Choroid plexus epithelial cell (primary cell): ENCODE data around the gene AOPEP.

ENCODE experiments used
- DNase-seq: peaks from one replicate; pipeline ENCODE4 v3.0.0-alpha.2; 2010; ENCODE audit warnings: low read depth
- H3K4me3 ChIP-seq: 2 replicates; pipeline ENCODE4 v1.5.1; 2011; ENCODE audit warnings: low read depth, mild to moderate bottlenecking, control low read depth, low read length, moderate library complexity
- CTCF ChIP-seq: conservative IDR thresholded peaks from 2 replicates; pipeline ENCODE4 v1.5.1; 2011; ENCODE audit warnings: low read depth, mild to moderate bottlenecking, control low read depth, inconsistent platforms, low read length, moderate library complexity

The AOPEP gene

GRCh38 chr9:94892675-94893074, 166.2 kb downstream of the AOPEP start:
- no peak for DNase-seq
- H3K4me3 ChIP-seq: no peak overlapping the region
- no peak for TF ChIP-seq CTCF

GRCh38 chr9:94894094-94894699, 167.7 kb downstream of the AOPEP start:
- no peak for TF ChIP-seq CTCF

DNA sequence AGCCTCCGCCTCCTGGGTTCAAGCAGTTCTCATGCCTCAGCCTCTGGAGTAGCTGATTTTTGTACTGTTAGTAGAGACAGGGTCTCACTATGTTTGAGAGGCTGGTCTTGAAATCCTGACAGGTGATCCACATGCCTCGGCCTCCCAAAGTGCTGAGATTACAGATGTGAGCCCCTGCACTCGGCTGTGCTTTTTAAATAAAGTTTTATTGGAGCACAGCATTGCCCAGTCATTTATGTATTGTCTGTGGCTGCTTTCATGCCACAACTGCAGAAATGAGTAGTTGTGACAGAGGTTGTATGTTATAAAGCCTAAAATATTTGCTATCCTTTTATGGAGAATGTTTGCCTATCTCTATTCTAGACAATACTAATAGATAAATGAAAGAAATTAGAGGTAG, 169.2 kb downstream of the AOPEP start:
- DNase-seq: no peak
- no peak overlapping the region for H3K4me3 ChIP-seq
- no peak for TF ChIP-seq CTCF

More at GRCh38 chr9:94894094-94894699, 167.7 kb downstream of the AOPEP start:
- no peak for DNase-seq
- H3K4me3 ChIP-seq: no peak overlapping the region

DNA sequence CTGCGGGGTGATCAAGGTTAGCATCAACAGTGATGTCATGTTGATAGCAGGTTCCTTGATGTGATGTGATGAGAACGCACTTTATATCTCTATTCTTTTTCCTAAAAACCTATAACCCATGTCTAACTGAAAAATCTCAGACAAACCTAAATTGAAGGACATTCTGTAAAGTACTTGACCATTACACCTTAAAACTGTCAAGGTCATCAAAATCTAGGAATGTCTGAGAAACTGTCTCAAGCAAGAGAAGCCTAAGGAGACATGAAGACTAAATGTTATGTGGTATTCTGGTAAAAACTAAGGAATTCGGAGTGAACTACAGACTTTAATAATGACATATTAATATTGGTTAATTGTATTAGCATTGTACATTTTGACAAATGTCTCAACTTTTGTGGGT, 170.0 kb downstream of the AOPEP start:
- no peak for DNase-seq
- H3K4me3 ChIP-seq: no peak overlapping the region
- TF ChIP-seq CTCF: no peak

- DNase-seq: no peak
- no peak overlapping the region for H3K4me3 ChIP-seq
- no peak for TF ChIP-seq CTCF
These were observed 173.1 kb downstream of the AOPEP start for GRCh38 chr9:94899464-94900221.

DNA sequence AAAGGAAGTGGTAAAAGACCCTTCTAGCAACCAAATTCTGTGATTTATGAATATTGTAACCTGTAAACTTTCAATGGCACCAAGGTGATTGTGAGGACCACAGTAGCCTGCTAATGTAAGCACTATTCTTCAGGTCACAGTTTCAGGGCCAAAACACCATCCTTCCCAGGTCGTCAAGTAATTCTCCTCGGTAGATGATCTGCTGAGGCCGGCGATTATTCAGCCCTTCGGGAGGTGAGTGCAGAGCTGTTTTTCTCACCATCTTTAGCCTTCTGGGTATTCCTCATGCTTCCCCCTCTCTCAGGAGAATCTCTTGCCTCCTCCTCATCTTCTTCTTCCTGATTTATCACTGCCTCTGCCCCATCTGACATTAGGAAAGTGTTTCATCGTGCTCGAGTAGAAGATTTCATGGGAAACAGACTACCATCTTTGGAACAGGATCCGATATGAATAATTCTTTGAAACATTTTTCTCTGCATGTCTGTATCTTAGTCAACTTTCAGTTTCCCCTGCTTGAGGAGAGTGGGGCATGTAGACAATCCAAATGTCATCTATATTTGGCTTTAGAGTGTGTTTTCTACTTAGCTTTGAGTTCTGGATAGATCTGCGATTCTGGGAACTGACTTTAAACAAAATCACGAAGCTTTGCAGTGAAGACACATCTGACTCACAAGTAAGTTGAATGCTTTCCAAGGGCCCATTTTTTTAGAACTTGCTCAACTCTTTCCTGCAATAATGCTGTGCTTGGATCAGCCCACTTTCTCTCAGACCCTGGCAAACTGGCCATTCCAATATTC, 173.9 kb downstream of the AOPEP start:
- peak; percentile 98 for DNase-seq
- H3K4me3 ChIP-seq: peak overlapping the region; percentile 19
- no peak for TF ChIP-seq CTCF

DNA sequence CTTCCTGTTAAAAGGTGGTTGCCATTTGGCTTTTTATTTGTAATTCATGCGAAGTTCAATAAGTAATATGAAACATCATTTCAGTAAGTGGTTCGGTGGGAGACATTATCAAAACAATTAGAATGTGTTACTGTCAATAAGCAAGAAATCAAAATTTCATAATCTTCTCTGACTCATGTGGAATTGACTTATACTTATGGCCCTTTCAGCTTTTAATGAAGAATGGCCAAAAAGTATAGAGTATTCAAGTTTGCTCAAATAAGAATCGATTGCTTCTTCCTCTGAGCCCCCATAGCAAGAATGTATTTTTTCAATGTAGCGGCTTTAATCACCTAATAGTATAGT, 174.5 kb downstream of the AOPEP start:
- no peak for TF ChIP-seq CTCF
- DNase-seq: no peak
- H3K4me3 ChIP-seq: no peak overlapping the region
